WI38 (cell line): ENCODE results near the gene SPCS3.

ENCODE experiments used
- H3K4me3 ChIP-seq: 2 replicates; pipeline ENCODE4 v1.5.1; 2011; ENCODE audit warnings: low read depth, mild to moderate bottlenecking, control low read depth, low read length
- TF ChIP-seq, protein P1 (sequence below): IDR thresholded peaks from 2 replicates; pipeline ENCODE4 v1.5.1; 2012; ENCODE audit warnings: low read depth, mild to moderate bottlenecking, control low read depth, low read length

Gene SPCS3

DNA sequence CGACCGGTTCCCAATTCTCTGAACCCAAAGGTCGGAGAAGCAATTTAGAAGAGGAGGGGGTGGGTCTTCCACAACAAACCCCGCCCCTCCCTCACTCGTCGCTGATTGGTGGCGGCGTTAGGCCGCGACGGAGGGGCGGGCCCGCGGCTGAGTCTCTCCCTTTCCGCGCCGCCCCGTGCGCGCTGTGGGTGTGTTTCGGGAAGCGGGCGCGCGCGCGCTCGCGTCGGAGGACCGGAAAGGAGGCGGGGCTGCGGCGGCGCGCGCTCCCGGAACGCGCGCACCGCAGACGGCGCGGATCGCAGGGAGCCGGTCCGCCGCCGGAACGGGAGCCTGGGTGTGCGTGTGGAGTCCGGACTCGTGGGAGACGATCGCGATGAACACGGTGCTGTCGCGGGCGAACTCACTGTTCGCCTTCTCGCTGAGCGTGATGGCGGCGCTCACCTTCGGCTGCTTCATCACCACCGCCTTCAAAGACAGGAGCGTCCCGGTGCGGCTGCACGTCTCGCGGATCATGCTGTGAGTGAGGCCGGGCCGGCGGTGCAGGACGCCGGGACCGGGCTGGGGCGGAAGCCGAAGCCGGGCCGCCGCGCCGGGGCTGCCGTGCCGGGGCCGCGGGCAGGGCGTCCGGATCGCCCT, at the start of gene SPCS3:
Gene SPCS3 (plus strand): TSS at position 263 of the 636 bp plus-strand sequence. CDS start 111 bp downstream, at position 374.
- TF ChIP-seq, protein P1, sequence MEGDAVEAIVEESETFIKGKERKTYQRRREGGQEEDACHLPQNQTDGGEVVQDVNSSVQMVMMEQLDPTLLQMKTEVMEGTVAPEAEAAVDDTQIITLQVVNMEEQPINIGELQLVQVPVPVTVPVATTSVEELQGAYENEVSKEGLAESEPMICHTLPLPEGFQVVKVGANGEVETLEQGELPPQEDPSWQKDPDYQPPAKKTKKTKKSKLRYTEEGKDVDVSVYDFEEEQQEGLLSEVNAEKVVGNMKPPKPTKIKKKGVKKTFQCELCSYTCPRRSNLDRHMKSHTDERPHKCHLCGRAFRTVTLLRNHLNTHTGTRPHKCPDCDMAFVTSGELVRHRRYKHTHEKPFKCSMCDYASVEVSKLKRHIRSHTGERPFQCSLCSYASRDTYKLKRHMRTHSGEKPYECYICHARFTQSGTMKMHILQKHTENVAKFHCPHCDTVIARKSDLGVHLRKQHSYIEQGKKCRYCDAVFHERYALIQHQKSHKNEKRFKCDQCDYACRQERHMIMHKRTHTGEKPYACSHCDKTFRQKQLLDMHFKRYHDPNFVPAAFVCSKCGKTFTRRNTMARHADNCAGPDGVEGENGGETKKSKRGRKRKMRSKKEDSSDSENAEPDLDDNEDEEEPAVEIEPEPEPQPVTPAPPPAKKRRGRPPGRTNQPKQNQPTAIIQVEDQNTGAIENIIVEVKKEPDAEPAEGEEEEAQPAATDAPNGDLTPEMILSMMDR: no peak
- peak within 1 kb of the TSS; percentile 80 for H3K4me3 ChIP-seq

DNA sequence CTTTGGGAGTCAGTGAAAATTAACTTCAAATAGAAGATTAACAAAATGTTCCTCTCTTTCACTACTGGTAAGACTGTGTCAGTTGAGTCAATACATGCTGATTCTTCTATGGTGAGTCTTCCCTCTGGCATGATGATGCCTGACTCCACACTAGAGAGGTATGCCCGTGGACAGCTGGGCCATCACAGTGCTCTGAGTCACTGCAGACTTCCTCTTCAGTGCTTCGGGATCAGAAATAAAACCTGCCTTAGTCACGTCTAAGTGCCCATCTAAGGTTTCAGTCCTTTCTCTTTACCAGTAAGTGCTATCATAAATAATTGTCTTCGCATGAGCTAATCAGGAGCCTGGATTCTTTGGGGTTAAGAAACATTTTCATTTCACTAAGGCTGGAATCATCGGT, 49.1 kb upstream of the SPCS3 start:
- peak overlapping the region; percentile 5; the same call in 1 of the 2 replicates for H3K4me3 ChIP-seq
- TF ChIP-seq, protein P1: no peak

DNA sequence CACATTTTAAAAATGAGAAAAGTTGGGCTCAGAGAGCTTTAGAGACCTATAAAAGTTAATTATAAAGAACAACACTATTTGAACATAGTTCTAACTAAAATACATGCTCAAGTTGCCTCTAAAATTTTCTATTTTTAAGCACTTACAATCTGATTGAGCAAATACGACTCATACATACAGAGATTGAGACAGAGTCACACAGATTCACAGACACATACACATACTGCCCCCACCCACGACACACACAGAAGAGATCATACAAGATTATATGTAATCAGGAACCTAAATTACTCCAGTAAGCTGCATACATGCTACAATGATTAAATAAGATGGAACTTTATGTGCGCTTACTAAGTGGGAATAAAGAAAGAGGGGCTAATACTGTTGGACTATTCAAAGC, 48.0 kb upstream of the SPCS3 start:
- H3K4me3 ChIP-seq: no peak overlapping the region
- TF ChIP-seq, protein P1: no peak

DNA sequence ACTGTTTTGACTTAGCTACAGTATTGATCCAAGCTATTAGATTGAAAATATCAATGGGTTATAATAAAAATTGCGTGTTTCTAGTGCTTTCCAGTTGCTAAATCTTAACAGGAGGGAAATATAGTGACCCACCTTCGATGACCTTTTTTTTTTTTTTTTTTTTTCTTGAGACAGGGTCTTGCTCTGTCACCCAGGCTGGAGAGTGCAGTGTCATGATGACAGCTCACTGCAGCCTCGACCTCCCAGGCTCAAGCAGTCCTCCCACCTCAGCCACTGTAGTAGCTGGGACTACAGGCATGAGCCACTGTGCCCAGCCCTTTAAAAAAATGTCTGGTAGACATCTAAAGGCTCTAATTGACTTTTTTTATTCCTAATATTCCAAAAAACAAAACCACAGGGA, 47.0 kb upstream of the SPCS3 start:
- TF ChIP-seq, protein P1: no peak
- H3K4me3 ChIP-seq: no peak overlapping the region

DNA sequence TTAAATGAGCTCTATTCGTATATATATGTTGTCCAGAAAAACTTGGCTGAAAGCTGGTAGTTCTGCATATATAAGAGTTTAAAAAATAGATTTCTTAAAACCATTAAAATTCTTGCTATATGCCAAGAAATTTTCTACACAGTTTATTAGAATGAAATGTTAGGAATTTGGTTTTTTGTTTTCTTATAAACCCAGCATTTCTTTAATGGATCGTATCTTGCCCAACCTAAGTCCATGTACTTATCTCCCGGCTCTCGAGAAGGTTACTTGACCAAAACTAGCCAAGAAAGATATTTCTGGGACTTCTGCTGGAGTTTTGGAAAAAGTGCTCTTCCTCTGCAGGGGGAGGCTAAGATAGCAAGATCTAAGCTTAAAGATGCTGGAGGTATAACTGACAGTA, 46.0 kb upstream of the SPCS3 start:
- no peak overlapping the region for H3K4me3 ChIP-seq
- TF ChIP-seq, protein P1: no peak

DNA sequence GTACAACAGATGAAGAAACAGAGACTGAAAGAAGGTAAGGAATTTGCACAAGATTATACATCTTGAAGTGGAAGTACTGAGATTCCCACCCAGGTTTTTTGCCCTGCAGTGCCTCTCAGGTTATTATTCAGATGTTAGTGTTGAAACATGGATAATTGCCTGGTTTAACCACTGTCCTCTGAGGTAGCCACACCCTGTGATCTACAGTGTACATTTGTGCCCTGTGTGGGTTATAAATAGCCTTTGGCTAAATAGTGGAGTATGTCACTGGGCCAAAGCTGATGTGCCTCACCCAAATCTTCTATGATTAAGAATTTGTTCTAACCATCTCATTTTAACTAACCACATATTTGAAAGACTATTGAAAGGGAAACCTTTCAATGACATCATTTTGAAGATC, 45.3 kb upstream of the SPCS3 start:
- TF ChIP-seq, protein P1: no peak
- H3K4me3 ChIP-seq: no peak overlapping the region

DNA sequence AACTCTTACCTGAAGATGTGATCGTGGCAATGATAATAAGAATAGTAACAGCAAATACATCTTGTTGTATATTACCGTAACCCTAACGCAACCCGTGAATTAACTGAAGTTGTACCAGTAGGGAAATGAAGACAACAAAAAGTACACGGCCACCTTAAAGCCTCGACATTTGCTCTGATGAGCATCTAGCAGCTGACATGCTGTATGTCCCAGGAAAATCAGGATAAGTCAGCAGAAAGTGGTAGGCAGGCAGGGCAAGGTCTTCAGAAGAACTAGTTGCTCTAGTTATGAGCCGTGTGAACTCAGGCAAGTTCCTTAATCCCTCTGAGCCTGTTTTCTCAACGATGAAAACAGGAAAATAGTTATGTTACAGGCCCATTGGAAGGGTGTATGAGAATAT, 43.1 kb upstream of the SPCS3 start:
- no peak overlapping the region for H3K4me3 ChIP-seq
- TF ChIP-seq, protein P1: no peak
